Smooth muscle cell (in vitro differentiated cells): ENCODE results near the gene F11R. TPM values are rescaled to one million over a fixed set of nuclear protein-coding genes. Genes with fewer than 3 reads are reported as not detected.

Experiments
- DNase-seq: peaks from one replicate; lab custom pipeline; 2025; ENCODE audit not compliant: unreplicated experiment; lab: John Stamatoyannopoulos, UW
- H2AFZ ChIP-seq: fragments of 200-600 bp; sonication (generic); 2 replicates; pipeline ENCODE4 v1.6.0; 2016; ENCODE audit warnings: antibody characterized with exemption, low read depth, mild to moderate bottlenecking
- H3F3A ChIP-seq: fragments of 200-600 bp; sonication (generic); 2 replicates; pipeline ENCODE4 v1.6.0; 2017; ENCODE audit warnings: antibody characterized with exemption, low read depth
- H3K27ac ChIP-seq: fragments of 200-600 bp; sonication (generic); 2 replicates; pipeline ENCODE4 v1.5.1; 2016; ENCODE audit warnings: low read depth, mild to moderate bottlenecking
- H3K27me3 ChIP-seq: fragments of 200-600 bp; sonication (generic); 2 replicates; pipeline ENCODE4 v1.6.1; 2016; ENCODE audit warnings: low read depth, mild to moderate bottlenecking
- H3K36me3 ChIP-seq: fragments of 200-600 bp; sonication (generic); 2 replicates; pipeline ENCODE4 v1.5.1; 2016; ENCODE audit warnings: low read depth
- H3K4me1 ChIP-seq: fragments of 200-600 bp; sonication (generic); 2 replicates; pipeline ENCODE4 v1.5.1; 2016; ENCODE audit warnings: low read depth
- H3K4me2 ChIP-seq: fragments of 200-600 bp; sonication (generic); 2 replicates; pipeline ENCODE4 v1.6.0; 2016; ENCODE audit warnings: mild to moderate bottlenecking
- H3K4me3 ChIP-seq: fragments of 200-600 bp; sonication (generic); 2 replicates; pipeline ENCODE4 v1.5.1; 2016; ENCODE audit warnings: mild to moderate bottlenecking
- H3K79me2 ChIP-seq: fragments of 200-600 bp; sonication (generic); 2 replicates; pipeline ENCODE4 v1.6.0; 2016; ENCODE audit warnings: low read depth, mild to moderate bottlenecking
- H3K9ac ChIP-seq: fragments of 200-600 bp; sonication (generic); 2 replicates; pipeline ENCODE4 v1.6.0; 2016; ENCODE audit warnings: low read depth
- H3K9me3 ChIP-seq: fragments of 200-600 bp; sonication (generic); replicated peaks from 2 replicates; pipeline ENCODE4 v1.5.1; 2016; ENCODE audit warnings: low read depth
- H4K20me1 ChIP-seq: fragments of 200-600 bp; sonication (generic); 2 replicates; pipeline ENCODE4 v1.6.0; 2016; ENCODE audit warnings: low read depth
- CTCF ChIP-seq: fragments of 200-600 bp; sonication (generic); IDR thresholded peaks from 2 replicates; pipeline ENCODE4 v1.5.1; 2017; ENCODE audit warnings: borderline replicate concordance, mild to moderate bottlenecking, antibody characterized with exemption; ENCODE audit not compliant: insufficient read depth, poor library complexity, severe bottlenecking
- WGBS: methylation state at CpG from one replicate; pipeline ENCODE4 v1.1.7; 2016; ENCODE audit warnings: low lambda C conversion rate; 5-methylcytosine and 5-hydroxymethylcytosine counted together
- polyA plus RNA-seq: library from polyadenylated mRNA; unstranded; fragments of >200 nt; fragmentation: Nextera tagmentation; extraction: Ambion mirVana; gene quantifications from 2 replicates; pipeline ENCODE4 v1.2.1, GENCODE V29; 2016
- total RNA-seq: library from RNA; depleted of rRNA; stranded (reverse); fragments of >200 nt; gene quantifications from 2 replicates; pipeline ENCODE4 v1.2.3, GENCODE V29; 2014

F11R gene
- total and polyA plus RNA-seq, 2 experiments from 2014 or later = 26.4 to 57.8 TPM

- DNase-seq = no peak
- Histone ChIP-seq H3K79me2 (no peaks in the 10 kb centered on the region), H3K4me1 (no peaks in the 10 kb centered on the region), H3K36me3 (no peaks in the 10 kb centered on the region), H3K27me3 (no peaks in the 10 kb centered on the region), H3K9me3 (no peaks in the 10 kb centered on the region), H3K4me3 (no peak overlapping the region), H2AFZ (no peak overlapping the region), H3K27ac (no peak overlapping the region), H4K20me1 (no peaks in the 10 kb centered on the region), H3K4me2 (no peak overlapping the region), H3F3A (no peaks in the 10 kb centered on the region), H3K9ac (no peak overlapping the region)
- no peak for TF ChIP-seq CTCF
- WGBS = 90% methylated on average over 3 of the region's 3 CpGs
These were observed 31.9 kb upstream of the F11R start for GRCh38 chr1:161052899-161053298.

- TF ChIP-seq CTCF = no peak
- 98% methylated on average over 10 of the region's 10 CpGs for WGBS
- Histone ChIP-seq H3K9ac (no peak overlapping the region), H3F3A (no peaks in the 10 kb centered on the region), H3K79me2 (no peaks in the 10 kb centered on the region), H3K4me2 (no peak overlapping the region), H3K27me3 (no peaks in the 10 kb centered on the region), H3K36me3 (no peaks in the 10 kb centered on the region), H3K27ac (no peak overlapping the region), H3K9me3 (no peaks in the 10 kb centered on the region), H4K20me1 (no peaks in the 10 kb centered on the region), H3K4me1 (peaks cover 5% of the 10 kb centered on the region), H2AFZ (no peak overlapping the region), H3K4me3 (no peak overlapping the region)
- no peak for DNase-seq
These were observed 30.3 kb upstream of the F11R start for GRCh38 chr1:161051219-161051618.

- H3K9ac ChIP-seq = no peak overlapping the region
- H3K27me3 ChIP-seq = no peaks in the 10 kb centered on the region
- no peak for TF ChIP-seq CTCF
- H3K4me1 ChIP-seq = peaks cover 12% of the 10 kb centered on the region
- DNase-seq = no peak
- no peak overlapping the region for H3K4me2 ChIP-seq
- H3K4me3 ChIP-seq = no peak overlapping the region
- no peak overlapping the region for H3K27ac ChIP-seq
- H3K9me3 ChIP-seq = no peaks in the 10 kb centered on the region
- 96% methylated on average over 5 of the region's 5 CpGs for WGBS
- no peaks in the 10 kb centered on the region for H3F3A ChIP-seq
- H3K36me3 ChIP-seq = no peaks in the 10 kb centered on the region
- H2AFZ ChIP-seq = no peak overlapping the region
- peaks cover 8% of the 10 kb centered on the region for H3K79me2 ChIP-seq
- peaks cover 7% of the 10 kb centered on the region for H4K20me1 ChIP-seq
These were observed 28.2 kb upstream of the F11R start for GRCh38 chr1:161048949-161049722.
